Naive thymus-derived CD4-positive, alpha-beta T cell (primary cell): ENCODE measurements around the gene NTM. TPM values are rescaled to one million over a fixed set of nuclear protein-coding genes. Genes with fewer than 3 reads are reported as not detected.

ENCODE experiments used
- ATAC-seq: fragments of 150-1000 bp; cut with Tn5 transposase; 2 replicates; pipeline ENCODE4 v1.10.0; 2021; ENCODE audit warnings: mild to moderate bottlenecking, moderate library complexity
- CTCF ChIA-PET: fragments of 350-600 bp; sonication (Branson Sonifier 250); formaldehyde crosslinking; loops from one replicate; lab custom pipeline; 2021; ENCODE audit warnings: antibody characterized with exemption; lab: Charles Lee
- POLR2A ChIA-PET: fragments of 350-600 bp; sonication (Branson Sonifier 250); formaldehyde crosslinking; loops from one replicate; lab custom pipeline; 2021; ENCODE audit warnings: antibody characterized with exemption, inconsistent platforms; lab: Charles Lee
- DNase-seq, 9 donors: peaks; one replicate each; pipeline versions ENCODE4 v3.0.0 to v3.0.0-alpha.2; 2020 to 2022; ENCODE audit warnings: mixed read lengths in 1 of 9
- H3K27ac ChIP-seq: one replicate; pipeline ENCODE4 v1.7.0; 2013; ENCODE audit warnings: mild to moderate bottlenecking, low read depth, low read length, moderate library complexity
- H3K27me3 ChIP-seq, 2 donors: one replicate each; pipeline ENCODE4 v1.7.0; 2013; ENCODE audit warnings: low read length in 2 of 2, mild to moderate bottlenecking in 2 of 2, moderate library complexity in 2 of 2; ENCODE audit not compliant: control insufficient read depth in 2 of 2, insufficient read depth in 2 of 2
- H3K36me3 ChIP-seq, 3 experiments: 1 replicate in 2 of 3; 2 replicates in 1 of 3; pipeline ENCODE4 v1.7.0; 2013; ENCODE audit warnings: low read length in 3 of 3, mild to moderate bottlenecking in 3 of 3, moderate library complexity in 1 of 3; ENCODE audit not compliant: insufficient read depth in 3 of 3, control insufficient read depth in 2 of 3
- H3K4me1 ChIP-seq, 2 donors: one replicate each; pipeline ENCODE4 v1.7.0; 2013; ENCODE audit warnings: low read length in 2 of 2, mild to moderate bottlenecking in 2 of 2, moderate library complexity in 1 of 2; ENCODE audit not compliant: control insufficient read depth in 2 of 2, insufficient read depth in 2 of 2
- H3K4me3 ChIP-seq: 2 replicates; pipeline ENCODE4 v1.7.0; 2013; ENCODE audit warnings: mild to moderate bottlenecking, low read length
- H3K9me3 ChIP-seq, 3 experiments: 1 replicate in 2 of 3; 2 replicates in 1 of 3; pipeline ENCODE4 v1.7.0; 2013; ENCODE audit warnings: low read length in 3 of 3; ENCODE audit not compliant: control insufficient read depth in 2 of 3
- H3K27ac Mint-ChIP-seq, 9 donors: one replicate each; pipeline ENCODE4 v1.8.0; 2020 to 2022; ENCODE audit warnings: mixed read lengths in 9 of 9, mild to moderate bottlenecking in 8 of 9, moderate library complexity in 5 of 9, inconsistent platforms in 2 of 9
- H3K27me3 Mint-ChIP-seq, 5 donors: one replicate each; pipeline ENCODE4 v1.8.0; 2021 to 2022; ENCODE audit warnings: mixed read lengths in 5 of 5, mild to moderate bottlenecking in 1 of 5
- H3K36me3 Mint-ChIP-seq, 5 donors: one replicate each; pipeline ENCODE4 v1.8.0; 2020 to 2022; ENCODE audit warnings: mixed read lengths in 5 of 5, mild to moderate bottlenecking in 3 of 5, inconsistent platforms in 1 of 5
- H3K4me1 Mint-ChIP-seq, 7 donors: one replicate each; pipeline ENCODE4 v1.8.0; 2020 to 2022; ENCODE audit warnings: mixed read lengths in 7 of 7, mild to moderate bottlenecking in 3 of 7, inconsistent platforms in 1 of 7
- H3K4me3 Mint-ChIP-seq, 10 donors: one replicate each; pipeline ENCODE4 v1.8.0; 2020 to 2022; ENCODE audit warnings: mild to moderate bottlenecking in 10 of 10, mixed read lengths in 10 of 10, moderate library complexity in 6 of 10, inconsistent platforms in 2 of 10
- H3K9me3 Mint-ChIP-seq, 11 donors: one replicate each; pipeline ENCODE4 v1.8.0; 2020 to 2022; ENCODE audit warnings: mixed read lengths in 11 of 11, mild to moderate bottlenecking in 4 of 11, inconsistent platforms in 1 of 11, moderate library complexity in 1 of 11
- intact Hi-C, 2 donors: fragments of 100-400 bp; cut with micrococcal nuclease; formaldehyde crosslinking; loops; one replicate each; pipeline ENCODE4 v1.15.1; 2023
- polyA plus RNA-seq, 2 donors: library from polyadenylated mRNA; unstranded; fragments of 300-500 nt; fragmentation: Illumina TruSeq; gene quantifications; one replicate each; pipeline ENCODE4 v1.2.3, GENCODE V29; 2021
- total RNA-seq, 6 experiments: library from RNA in 5 of 6; stranded (reverse) in 5 of 6; gene quantifications; 1 replicate in 5 of 6; 2 replicates in 1 of 6; pipeline ENCODE4 v1.2.3 and lab custom pipeline; 2021 to 2026

The NTM gene
- total and polyA plus RNA-seq, 7 experiments from 2014 or later: not detected

DNA sequence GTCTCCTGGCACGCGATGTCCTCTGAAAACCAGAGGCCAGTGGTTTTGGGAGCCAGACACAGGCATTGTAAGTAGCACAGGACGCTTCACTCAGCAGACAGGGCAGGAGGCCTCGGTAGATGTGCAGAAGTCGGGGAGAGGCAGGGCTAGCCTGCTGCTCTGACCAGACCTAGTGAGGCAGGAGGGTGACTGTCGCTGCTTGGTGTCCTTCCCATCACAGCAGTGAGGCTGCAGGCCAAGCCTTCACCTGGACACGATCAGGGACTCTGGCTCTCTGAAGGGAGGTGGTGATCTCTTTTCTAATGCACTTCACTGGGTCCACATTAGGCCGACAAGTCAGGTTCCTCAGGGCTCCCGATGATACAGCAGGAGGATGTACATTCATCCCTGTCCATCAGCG, 583.7 kb downstream of the NTM start:
- no peaks in the 10 kb centered on the region for H3K36me3 Mint-ChIP-seq
- Histone ChIP-seq H3K27ac (no peak overlapping the region), H3K4me1 (no peaks in the 10 kb centered on the region), H3K9me3 (no peaks in the 10 kb centered on the region), H3K4me3 (no peak overlapping the region), H3K36me3 (no peaks in the 10 kb centered on the region), H3K27me3 (no peaks in the 10 kb centered on the region)
- no peak for ATAC-seq
- peaks cover 0 to 9% (median 4%) of the 10 kb centered on the region in 11 donors for H3K9me3 Mint-ChIP-seq
- intact Hi-C loops: no loop called here
- peaks cover 0 to 5% (median 0%) of the 10 kb centered on the region in 5 donors for H3K27me3 Mint-ChIP-seq
- DNase-seq: no peak
- no peaks in the 10 kb centered on the region for H3K4me1 Mint-ChIP-seq
- ChIA-PET POLR2A (no interaction called here), CTCF (no interaction called here)
- H3K27ac Mint-ChIP-seq: no peak overlapping the region
- no peak overlapping the region for H3K4me3 Mint-ChIP-seq

DNA sequence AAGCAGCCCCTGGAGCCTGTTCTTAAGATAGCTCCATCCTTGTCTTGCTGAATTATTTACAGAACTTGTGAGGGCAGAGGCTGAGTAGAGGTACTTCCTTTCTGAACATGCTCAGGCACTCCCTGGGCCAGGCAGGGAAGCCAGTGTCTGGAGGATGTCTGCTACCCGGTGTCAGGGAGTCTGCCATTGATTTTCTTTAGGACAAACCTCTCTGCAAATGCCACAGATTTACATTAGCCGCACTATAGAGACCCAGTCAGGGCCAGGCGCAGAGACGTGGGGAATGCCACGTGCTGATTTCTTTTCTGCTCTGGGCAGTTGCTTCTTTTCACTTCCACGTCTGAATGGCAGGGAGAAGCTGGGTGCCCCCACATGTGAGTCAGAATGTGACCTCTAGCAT, 585.5 kb downstream of the NTM start:
- no peaks in the 10 kb centered on the region for H3K4me1 ChIP-seq
- no peak for ATAC-seq

DNA sequence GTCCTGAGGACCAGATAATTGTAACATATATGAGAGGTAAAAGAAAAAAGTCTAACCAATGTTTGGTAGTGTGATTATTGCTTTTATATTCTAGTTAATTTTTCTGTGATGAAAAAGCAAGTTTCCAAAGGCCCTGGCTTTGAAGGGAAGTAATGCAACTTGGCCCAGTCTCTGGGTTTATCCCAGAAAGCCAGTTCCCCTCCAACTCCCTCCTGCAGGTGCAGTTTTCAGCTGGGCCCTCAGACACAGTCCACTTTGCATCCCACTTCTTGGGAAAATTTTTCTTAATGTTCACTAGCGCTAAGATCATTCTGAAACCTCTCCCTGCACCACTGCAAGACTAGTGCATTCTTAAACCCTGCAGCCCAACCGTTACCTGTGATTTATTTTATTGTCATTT, 586.8 kb downstream of the NTM start:
- H3K36me3 ChIP-seq: no peaks in the 10 kb centered on the region
- DNase-seq: no peak

More for the DNA sequence above, 585.5 kb downstream of the NTM start:
- Mint-ChIP-seq H3K36me3 (no peaks in the 10 kb centered on the region), H3K27me3 (peaks cover 0 to 5% (median 0%) of the 10 kb centered on the region in 5 donors), H3K9me3 (peaks cover 0 to 9% (median 2%) of the 10 kb centered on the region in 11 donors), H3K4me3 (no peak overlapping the region), H3K4me1 (no peaks in the 10 kb centered on the region), H3K27ac (no peak overlapping the region)
- H3K4me3 ChIP-seq: no peak overlapping the region
- intact Hi-C loops: no loop called here
- H3K9me3 ChIP-seq: no peaks in the 10 kb centered on the region
- no peaks in the 10 kb centered on the region for H3K27me3 ChIP-seq
- POLR2A ChIA-PET: no interaction called here
- no peaks in the 10 kb centered on the region for H3K36me3 ChIP-seq
- DNase-seq: no peak
- H3K27ac ChIP-seq: no peak overlapping the region
- CTCF ChIA-PET: no interaction called here

DNA sequence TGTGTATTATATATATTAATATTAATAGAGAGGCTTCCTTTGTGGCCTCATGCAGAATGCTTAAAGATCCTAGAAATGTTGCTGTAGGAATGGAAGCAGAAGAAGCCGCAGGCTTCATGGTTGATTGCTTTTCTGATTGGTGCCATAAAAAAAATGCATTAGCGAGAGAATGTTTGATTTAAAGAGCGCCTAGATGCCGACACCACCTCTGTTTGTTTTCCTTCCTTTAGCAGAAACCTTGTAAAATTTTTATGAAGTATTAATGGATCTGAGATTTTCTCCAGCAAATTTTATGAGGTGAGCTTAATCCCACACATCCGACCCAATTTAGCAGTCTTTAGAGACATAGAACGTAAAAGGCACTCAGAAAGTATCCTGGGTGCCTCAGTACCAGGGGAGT, 587.5 kb downstream of the NTM start:
- DNase-seq (no peak), ATAC-seq (no peak)
- Mint-ChIP-seq H3K27ac (no peak overlapping the region), H3K9me3 (peaks cover 0 to 7% (median 0%) of the 10 kb centered on the region in 11 donors), H3K4me3 (no peak overlapping the region), H3K4me1 (no peaks in the 10 kb centered on the region), H3K36me3 (no peaks in the 10 kb centered on the region), H3K27me3 (peaks cover 0 to 5% (median 0%) of the 10 kb centered on the region in 5 donors)
- Histone ChIP-seq H3K36me3 (no peaks in the 10 kb centered on the region), H3K27me3 (no peaks in the 10 kb centered on the region), H3K4me3 (no peak overlapping the region), H3K27ac (no peak overlapping the region), H3K4me1 (no peaks in the 10 kb centered on the region), H3K9me3 (no peaks in the 10 kb centered on the region)
- intact Hi-C loops: no loop called here
- ChIA-PET POLR2A (no interaction called here), CTCF (no interaction called here)

More for the DNA sequence above, 586.8 kb downstream of the NTM start:
- H3K4me1 Mint-ChIP-seq: no peaks in the 10 kb centered on the region
- Histone ChIP-seq H3K9me3 (no peaks in the 10 kb centered on the region), H3K4me3 (no peak overlapping the region), H3K27me3 (no peaks in the 10 kb centered on the region), H3K4me1 (no peaks in the 10 kb centered on the region), H3K27ac (no peak overlapping the region)
- H3K27me3 Mint-ChIP-seq: peaks cover 0 to 5% (median 0%) of the 10 kb centered on the region in 5 donors
- intact Hi-C loops: no loop called here
- no peak for ATAC-seq
- ChIA-PET POLR2A (no interaction called here), CTCF (no interaction called here)
- H3K4me3 Mint-ChIP-seq: no peak overlapping the region
- H3K27ac Mint-ChIP-seq: no peak overlapping the region
- peaks cover 0 to 7% (median 0%) of the 10 kb centered on the region in 11 donors for H3K9me3 Mint-ChIP-seq
- H3K36me3 Mint-ChIP-seq: no peaks in the 10 kb centered on the region

DNA sequence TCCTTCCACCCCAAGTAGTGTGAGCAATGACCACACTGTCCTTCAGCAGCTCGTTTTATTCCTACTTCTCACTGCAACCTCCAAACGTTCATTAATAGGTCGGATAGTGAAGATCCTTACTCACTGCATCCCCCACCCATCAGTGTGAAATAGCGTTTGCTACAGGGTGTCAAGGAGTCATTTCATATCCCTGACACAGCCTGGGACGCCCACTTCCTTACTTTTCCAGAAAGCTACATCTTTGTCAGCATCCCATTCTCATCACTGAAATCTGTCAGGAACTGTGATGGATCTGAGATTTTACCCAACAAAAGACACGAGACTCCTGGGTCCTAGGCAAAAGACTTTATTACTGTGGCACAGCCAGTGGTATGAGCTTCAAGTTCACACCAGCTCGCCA, 592.4 kb downstream of the NTM start:
- H3K27ac Mint-ChIP-seq: no peak overlapping the region
- Histone ChIP-seq H3K27ac (no peak overlapping the region), H3K4me1 (no peaks in the 10 kb centered on the region), H3K9me3 (no peaks in the 10 kb centered on the region), H3K36me3 (no peaks in the 10 kb centered on the region), H3K27me3 (no peaks in the 10 kb centered on the region), H3K4me3 (no peak overlapping the region)
- H3K4me3 Mint-ChIP-seq: no peak overlapping the region
- CTCF ChIA-PET: no interaction called here
- ATAC-seq: no peak
- intact Hi-C loops: no loop called here
- H3K27me3 Mint-ChIP-seq: no peaks in the 10 kb centered on the region
- no peak for DNase-seq
- POLR2A ChIA-PET: no interaction called here
- no peaks in the 10 kb centered on the region for H3K36me3 Mint-ChIP-seq
- peaks cover 0 to 19% (median 2%) of the 10 kb centered on the region in 11 donors for H3K9me3 Mint-ChIP-seq
- H3K4me1 Mint-ChIP-seq: no peaks in the 10 kb centered on the region

DNA sequence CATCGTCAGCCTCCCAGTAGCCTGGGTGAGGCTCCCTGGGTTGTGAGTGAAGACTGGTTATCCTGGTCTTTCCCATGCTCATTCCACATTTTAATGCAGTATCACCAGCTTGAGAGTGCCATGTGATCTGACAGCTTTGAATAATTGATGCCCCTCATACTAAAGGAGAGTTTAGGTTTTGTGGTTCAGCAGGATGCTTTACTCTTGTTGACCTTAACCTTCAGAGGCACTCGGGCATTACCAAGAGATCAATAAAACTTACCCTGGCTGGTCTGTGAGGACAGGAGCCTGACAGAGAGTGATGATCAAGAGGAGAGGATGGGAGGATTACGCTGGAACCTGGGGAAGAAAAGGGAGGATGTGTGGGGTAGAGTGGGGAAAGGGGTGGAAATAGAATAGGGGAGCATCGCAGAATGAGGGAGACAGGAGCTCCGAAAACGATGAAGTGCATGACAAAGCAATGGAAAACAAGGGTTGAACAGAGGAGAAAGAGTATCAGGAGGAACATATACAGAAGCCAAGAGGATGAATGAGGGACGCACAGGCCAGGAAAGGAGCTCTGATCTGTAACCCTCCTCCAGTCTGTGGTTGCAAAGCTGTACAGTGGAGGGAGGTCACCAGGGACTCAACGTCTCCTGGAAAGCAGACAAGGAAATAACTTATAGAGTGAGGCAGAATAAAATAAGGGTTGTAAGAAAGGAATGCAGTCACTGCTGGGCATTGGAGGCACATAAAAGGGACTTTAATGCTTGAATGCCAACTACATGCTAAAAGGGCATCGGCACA, 594.5 kb downstream of the NTM start:
- no peaks in the 10 kb centered on the region for H3K27me3 Mint-ChIP-seq
- H3K36me3 ChIP-seq: no peaks in the 10 kb centered on the region
- no peak for ATAC-seq
- H3K4me1 ChIP-seq: no peaks in the 10 kb centered on the region
- DNase-seq: no peak
- H3K4me3 Mint-ChIP-seq: no peak overlapping the region
- H3K27ac Mint-ChIP-seq: no peak overlapping the region
- no peaks in the 10 kb centered on the region for H3K36me3 Mint-ChIP-seq
- POLR2A ChIA-PET: no interaction called here
- H3K27me3 ChIP-seq: no peaks in the 10 kb centered on the region
- no peaks in the 10 kb centered on the region for H3K4me1 Mint-ChIP-seq
- CTCF ChIA-PET: no interaction called here
- intact Hi-C loops: no loop called here
- no peak overlapping the region for H3K27ac ChIP-seq
- H3K9me3 Mint-ChIP-seq: peaks cover 0 to 18% (median 2%) of the 10 kb centered on the region in 11 donors
- no peaks in the 10 kb centered on the region for H3K9me3 ChIP-seq
- H3K4me3 ChIP-seq: no peak overlapping the region

DNA sequence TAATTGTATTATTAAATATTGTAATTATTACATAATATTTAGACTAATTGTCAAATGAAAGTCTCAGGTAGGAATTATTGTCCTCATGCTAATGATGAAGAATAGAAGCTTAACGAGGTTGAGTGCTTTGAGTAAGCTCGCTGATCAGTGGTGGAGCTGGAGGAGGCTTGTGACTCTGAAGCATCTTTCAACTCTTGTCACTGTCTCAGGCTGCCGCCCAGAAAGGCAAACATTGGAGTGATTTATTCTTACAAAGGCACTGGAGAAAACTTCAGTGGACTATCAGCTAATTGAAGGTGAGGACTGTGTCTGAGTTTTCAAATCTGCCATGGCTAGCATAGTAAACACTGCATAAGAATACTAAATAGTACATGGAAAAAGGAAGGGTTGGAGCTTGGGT, 595.1 kb downstream of the NTM start:
- Mint-ChIP-seq H3K4me1 (no peaks in the 10 kb centered on the region), H3K36me3 (no peaks in the 10 kb centered on the region), H3K27ac (no peak overlapping the region), H3K4me3 (no peak overlapping the region), H3K27me3 (no peaks in the 10 kb centered on the region), H3K9me3 (peaks cover 0 to 15% (median 2%) of the 10 kb centered on the region in 11 donors)
- intact Hi-C loops: no loop called here
- Histone ChIP-seq H3K4me3 (no peak overlapping the region), H3K36me3 (no peaks in the 10 kb centered on the region), H3K4me1 (no peaks in the 10 kb centered on the region), H3K27me3 (no peaks in the 10 kb centered on the region), H3K27ac (no peak overlapping the region), H3K9me3 (no peaks in the 10 kb centered on the region)
- ChIA-PET POLR2A (no interaction called here), CTCF (no interaction called here)
- DNase-seq (no peak), ATAC-seq (no peak)
